Renal pelvis (tissue), 4 donors: ENCODE results near the gene PIP5K1A. TPM values are rescaled to one million over a fixed set of nuclear protein-coding genes. Genes with fewer than 3 reads are reported as not detected.

Experiments used
- DNase-seq: peaks from one replicate; pipeline ENCODE4 v3.0.0-alpha.2; 2013
- polyA plus RNA-seq, 3 donors: library from polyadenylated mRNA; unstranded; fragments of 120-200 nt; gene quantifications; one replicate each; pipeline ENCODE4 v1.2.1, GENCODE V29; 2013; ENCODE audit not compliant: insufficient read length in 3 of 3

PIP5K1A gene
- polyA plus RNA-seq, 3 donors, result 61.7 to 89.4 (median 74.3) TPM

DNA sequence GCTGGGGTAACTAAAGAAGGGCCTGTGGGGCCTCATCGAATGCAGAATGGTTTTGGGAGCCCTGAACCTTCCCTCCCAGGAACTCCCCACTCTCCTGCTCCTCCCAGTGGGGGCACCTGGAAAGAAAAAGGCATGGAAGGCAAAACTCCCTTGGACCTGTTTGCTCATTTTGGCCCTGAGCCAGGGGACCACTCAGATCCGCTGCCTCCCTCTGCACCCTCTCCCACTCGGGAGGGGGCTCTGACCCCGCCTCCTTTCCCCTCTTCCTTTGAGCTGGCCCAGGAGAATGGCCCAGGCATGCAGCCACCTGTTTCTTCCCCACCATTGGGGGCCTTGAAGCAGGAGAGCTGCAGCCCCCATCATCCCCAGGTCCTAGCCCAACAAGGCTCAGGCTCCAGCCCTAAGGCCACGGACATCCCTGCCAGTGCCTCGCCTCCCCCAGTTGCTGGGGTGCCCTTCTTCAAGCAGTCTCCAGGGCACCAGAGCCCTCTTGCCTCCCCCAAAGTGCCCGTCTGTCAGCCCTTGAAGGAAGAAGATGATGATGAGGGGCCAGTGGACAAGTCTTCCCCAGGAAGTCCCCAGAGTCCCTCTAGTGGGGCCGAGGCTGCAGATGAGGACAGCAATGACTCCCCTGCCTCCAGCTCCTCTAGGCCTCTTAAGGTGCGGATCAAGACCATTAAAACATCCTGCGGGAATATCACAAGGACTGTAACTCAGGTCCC is 88.4 kb downstream of the PIP5K1A start:
- no peak for DNase-seq

DNA sequence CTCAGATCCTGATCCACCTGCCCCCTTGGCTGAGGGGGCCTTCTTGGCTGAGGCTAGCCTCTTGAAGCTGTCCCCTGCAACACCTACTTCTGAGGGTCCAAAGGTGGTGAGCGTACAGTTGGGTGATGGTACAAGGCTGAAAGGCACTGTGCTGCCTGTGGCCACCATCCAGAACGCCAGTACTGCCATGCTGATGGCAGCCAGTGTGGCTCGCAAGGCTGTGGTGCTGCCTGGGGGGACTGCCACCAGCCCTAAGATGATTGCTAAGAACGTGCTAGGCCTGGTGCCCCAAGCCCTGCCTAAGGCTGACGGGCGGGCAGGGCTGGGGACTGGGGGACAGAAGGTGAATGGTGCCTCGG is 89.0 kb downstream of the PIP5K1A start:
- DNase-seq, result no peak

DNA sequence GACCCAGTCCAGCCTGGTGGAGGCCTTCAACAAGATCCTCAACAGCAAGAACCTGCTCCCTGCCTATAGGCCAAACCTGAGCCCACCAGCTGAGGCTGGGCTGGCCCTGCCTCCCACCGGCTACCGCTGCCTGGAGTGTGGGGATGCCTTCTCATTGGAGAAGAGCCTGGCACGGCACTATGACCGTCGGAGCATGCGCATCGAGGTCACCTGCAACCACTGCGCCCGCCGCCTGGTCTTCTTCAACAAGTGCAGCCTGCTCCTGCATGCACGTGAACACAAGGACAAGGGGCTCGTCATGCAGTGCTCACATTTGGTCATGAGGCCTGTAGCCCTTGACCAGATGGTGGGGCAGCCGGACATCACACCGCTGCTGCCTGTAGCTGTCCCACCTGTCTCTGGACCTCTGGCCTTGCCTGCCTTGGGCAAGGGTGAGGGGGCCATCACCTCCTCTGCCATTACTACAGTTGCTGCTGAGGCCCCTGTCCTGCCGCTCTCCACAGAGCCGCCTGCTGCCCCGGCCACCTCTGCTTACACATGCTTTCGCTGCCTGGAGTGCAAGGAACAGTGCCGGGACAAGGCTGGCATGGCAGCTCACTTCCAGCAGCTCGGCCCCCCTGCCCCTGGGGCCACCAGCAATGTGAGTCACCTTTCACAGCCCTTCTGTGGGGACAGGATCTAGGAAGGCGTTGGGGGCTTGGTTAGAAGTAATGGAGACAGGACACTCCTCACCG is 89.6 kb downstream of the PIP5K1A start:
- no peak for DNase-seq

DNA sequence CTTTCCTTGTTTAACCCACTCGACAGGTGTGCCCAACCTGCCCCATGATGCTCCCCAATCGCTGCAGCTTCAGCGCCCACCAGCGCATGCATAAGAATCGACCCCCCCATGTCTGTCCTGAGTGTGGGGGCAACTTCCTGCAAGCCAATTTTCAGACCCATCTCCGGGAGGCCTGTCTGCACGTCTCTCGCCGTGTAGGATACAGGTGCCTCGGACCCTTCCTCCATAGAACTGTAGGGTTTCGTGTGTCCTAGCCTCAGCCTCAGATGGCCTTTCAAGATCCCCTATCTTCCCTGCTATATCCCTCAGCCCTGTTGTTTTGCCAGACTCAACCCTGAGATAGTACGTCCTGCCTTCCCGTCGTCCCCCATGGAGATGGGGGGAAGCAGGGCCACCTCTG is 90.2 kb downstream of the PIP5K1A start:
- DNase-seq, result no peak

DNA sequence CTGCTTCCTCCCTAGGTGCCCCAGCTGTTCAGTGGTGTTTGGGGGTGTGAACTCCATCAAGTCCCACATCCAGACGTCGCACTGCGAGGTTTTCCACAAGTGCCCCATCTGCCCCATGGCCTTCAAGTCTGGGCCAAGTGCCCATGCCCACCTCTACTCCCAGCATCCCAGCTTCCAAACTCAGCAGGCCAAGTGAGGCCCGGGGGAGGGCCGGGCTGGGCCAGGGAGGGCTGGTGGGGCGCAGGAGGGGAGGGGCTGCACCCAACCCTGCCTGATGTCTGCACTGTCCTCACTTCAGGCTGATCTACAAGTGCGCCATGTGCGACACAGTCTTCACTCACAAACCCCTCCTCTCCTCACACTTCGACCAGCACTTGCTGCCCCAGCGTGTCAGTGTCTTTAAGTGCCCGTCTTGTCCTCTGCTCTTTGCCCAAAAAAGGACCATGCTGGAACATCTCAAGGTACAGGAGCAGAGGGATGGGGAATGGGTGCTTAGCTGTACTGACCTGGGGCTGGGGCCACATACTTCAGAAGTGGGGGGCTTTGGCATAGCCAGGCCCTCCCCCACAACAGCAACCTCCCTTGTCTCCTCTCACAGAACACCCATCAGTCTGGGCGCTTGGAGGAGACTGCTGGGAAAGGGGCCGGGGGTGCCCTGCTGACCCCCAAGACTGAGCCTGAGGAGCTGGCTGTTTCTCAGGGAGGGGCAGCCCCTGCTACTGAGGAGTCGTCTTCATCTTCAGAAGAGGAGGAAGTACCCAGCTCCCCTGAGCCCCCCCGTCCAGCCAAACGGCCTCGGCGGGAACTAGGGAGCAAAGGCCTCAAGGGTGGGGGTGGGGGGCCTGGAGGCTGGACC is 91.0 kb downstream of the PIP5K1A start:
- no peak for DNase-seq

DNA sequence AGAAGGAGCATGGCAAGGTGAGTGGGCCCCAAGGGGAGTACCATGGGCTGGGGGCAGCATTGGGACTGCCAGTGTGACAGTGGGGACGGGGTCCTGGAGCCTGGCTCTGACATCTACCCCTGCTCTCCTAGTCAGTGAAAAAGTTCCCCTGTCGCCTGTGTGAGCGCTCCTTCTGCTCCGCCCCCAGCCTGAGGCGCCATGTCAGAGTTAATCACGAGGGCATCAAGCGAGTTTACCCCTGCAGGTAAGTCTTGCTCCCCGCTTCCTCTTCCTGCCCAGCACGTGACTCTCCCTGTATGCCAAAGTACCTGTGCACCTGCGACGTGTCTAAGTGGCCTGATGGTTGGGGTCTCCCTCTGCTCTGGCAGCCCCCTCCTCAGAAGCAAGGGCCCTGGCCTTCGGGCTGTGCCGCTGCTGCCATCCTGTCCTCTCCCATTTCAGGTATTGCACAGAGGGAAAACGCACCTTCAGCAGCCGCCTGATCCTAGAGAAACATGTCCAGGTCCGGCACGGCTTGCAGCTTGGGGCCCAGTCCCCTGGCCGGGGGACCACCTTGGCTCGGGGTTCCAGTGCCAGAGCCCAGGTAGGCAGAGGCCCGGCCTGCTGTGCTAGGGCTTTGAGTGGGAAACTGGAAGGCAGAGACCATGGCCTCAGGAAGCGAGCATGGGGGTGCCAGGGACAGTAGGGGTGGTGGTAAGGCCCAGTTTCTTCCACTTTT is 91.8 kb downstream of the PIP5K1A start:
- no peak for DNase-seq

DNA sequence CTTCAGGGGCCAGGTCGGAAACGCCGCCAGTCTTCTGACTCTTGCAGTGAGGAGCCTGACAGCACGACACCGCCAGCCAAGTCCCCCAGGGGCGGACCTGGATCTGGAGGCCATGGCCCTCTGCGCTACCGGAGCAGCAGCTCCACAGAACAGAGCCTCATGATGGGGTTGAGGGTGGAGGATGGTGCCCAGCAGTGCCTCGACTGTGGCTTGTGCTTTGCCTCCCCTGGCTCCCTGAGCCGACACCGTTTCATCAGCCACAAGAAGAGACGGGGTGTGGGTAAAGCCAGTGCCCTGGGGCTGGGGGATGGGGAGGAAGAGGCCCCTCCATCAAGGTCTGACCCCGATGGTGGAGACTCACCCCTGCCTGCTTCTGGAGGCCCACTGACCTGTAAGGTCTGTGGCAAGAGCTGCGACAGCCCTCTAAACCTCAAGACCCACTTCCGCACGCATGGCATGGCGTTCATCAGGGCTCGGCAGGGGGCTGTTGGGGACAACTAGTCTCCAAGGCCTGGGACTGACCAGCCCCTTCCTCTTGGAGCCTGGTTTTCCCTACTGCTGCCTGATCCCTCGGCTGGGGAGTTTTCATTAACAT is 92.5 kb downstream of the PIP5K1A start:
- no peak for DNase-seq

DNA sequence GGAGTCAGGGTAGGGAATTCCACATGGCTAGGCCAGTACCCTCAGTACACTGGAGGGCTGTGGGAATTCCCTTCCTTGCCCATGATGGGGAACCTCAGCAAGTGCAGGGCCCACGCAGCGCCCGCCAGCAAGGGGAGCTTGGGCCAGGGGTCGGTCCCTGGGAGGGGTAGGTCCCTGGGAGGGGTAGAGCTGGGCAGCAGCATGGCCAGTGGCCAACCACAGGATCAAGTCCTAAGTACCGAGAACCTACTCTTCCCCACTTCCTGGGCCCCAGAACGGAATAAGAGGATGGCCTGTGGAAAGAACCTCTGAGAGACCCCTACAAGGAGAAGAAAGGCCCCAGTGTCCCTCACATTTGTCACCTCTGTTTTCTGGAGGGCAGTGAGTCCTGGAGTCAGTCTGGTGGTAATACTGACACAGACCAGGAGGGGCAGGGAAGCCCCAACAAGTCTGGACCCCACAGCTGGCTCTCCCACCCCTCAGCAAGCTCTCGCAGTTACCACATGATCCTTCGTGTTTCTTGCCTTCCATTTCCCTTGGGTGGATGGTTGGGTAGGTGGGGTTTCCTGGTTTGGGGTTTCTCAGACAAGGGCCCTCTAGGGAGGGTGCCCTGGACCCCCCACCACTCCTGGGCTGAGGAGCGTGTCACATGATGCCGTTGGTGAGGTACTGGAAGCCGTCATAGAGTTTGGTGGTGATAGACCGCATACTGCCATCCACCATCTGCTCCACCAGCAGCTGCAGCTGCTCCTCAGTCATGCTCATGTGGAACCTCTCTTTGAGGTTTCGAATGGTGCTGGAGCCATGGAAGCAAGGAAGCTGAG is 94.1 kb downstream of the PIP5K1A start:
- no peak for DNase-seq

DNA sequence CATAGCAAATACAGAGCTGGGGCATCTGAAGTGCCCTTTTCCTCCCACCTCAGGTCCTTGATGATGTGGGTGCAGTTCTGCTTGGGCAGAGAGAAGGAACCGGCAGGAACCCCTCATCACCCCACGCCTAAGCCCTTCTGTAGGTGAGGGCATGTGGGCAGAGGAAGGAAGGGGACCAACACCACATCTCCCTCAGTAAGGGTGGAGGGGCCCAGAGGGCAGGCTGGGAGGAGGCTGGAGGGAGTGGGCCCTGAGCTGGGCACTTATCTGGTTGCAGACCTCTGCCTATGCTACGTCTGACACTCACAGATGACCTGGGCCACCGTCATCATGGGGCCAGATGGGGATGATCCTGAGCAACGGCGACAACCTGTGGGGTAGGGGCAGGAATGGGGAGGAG is 94.7 kb downstream of the PIP5K1A start:
- no peak for DNase-seq

DNA sequence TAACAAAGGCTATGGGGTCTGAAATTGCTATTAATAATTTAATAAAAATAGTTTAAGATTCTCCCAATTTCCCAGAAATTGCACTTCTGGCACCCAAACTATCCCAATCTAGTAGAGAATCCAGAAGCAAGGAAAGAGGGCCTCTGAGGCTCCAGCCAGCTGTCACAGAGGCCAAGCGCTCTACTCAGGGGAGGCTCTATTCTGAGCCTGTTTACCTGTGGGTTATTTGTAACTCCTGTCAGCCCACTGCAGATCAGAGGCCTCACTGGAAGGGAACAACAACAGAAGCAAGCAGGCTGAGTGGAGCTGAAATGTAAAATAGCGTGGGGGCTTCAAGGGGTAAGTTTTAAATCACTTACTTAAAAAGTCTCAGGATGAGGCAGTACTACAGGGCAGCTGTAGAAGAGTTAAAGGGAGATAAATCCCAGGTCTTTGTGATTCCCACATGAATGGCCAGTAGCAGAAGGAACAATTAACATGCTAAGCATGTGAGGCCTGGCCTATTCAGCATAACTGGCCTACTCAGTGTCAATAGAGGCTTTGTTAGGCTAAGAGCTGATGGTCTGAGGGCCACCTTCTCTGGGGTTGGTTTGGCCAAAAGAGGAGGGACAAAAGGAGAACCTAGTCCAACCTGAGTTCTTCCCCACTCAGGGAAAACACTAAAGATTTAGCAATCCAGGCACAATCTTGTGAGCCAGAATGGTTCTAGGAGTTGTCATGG is 96.5 kb downstream of the PIP5K1A start:
- DNase-seq, result no peak

Other genes with a start within 250 kb of the PIP5K1A start
- gene CERS2, start 223.7 kb upstream of the PIP5K1A start, polyA plus RNA-seq, result 100 to 1,000 TPM; 300 to 329 (median 318) TPM
- 10 to 100 TPM; 12.8 to 23.1 (median 17.9) TPM for gene ANXA9, start 216.3 kb upstream of the PIP5K1A start, polyA plus RNA-seq
- gene MINDY1, start 191.7 kb upstream of the PIP5K1A start, polyA plus RNA-seq, result 10 to 100 TPM; 39.6 to 57.0 (median 54.9) TPM
- gene PRUNE1, start 190.1 kb upstream of the PIP5K1A start, polyA plus RNA-seq, result 10 to 100 TPM; 41.9 to 45.8 (median 43.7) TPM
- 1 to 10 TPM; 1.9 to 5.9 (median 4.6) TPM for gene BNIPL, start 162.0 kb upstream of the PIP5K1A start, polyA plus RNA-seq
- 10 to 100 TPM; 10.2 to 14.1 (median 11.8) TPM for gene C1orf56, start 150.8 kb upstream of the PIP5K1A start, polyA plus RNA-seq
- 10 to 100 TPM; 68.5 to 89.0 (median 80.4) TPM for gene CDC42SE1, start 138.9 kb upstream of the PIP5K1A start, polyA plus RNA-seq
- gene MLLT11, start 138.2 kb upstream of the PIP5K1A start, polyA plus RNA-seq, result 10 to 100 TPM; 23.9 to 24.4 (median 23.9) TPM
- 10 to 100 TPM in 2 of 3 donors, 1 to 10 TPM in 1; 9.1 to 17.5 (median 14.7) TPM for gene GABPB2, start 127.8 kb upstream of the PIP5K1A start, polyA plus RNA-seq
- gene SEMA6C, start 51.9 kb upstream of the PIP5K1A start, polyA plus RNA-seq, result 10 to 100 TPM; 27.5 to 37.6 (median 33.3) TPM
- gene TNFAIP8L2, start 41.9 kb upstream of the PIP5K1A start, polyA plus RNA-seq, result 1 to 10 TPM; 1.2 to 2.1 (median 1.3) TPM
- gene LYSMD1, start 32.6 kb upstream of the PIP5K1A start, polyA plus RNA-seq, result 10 to 100 TPM; 16.5 to 17.3 (median 16.7) TPM
- gene SCNM1, start 32.4 kb upstream of the PIP5K1A start, polyA plus RNA-seq, result 10 to 100 TPM; 41.1 to 45.6 (median 45.2) TPM
- gene TMOD4, start 22.6 kb upstream of the PIP5K1A start, polyA plus RNA-seq, result 1 to 10 TPM; 1.1 to 2.4 (median 1.5) TPM
- 10 to 100 TPM; 72.3 to 75.9 (median 73.5) TPM for gene VPS72, start 8.4 kb upstream of the PIP5K1A start, polyA plus RNA-seq
- 100 to 1,000 TPM; 166 to 188 (median 183) TPM for gene PSMD4, start 56.2 kb downstream of the PIP5K1A start, polyA plus RNA-seq
- gene ZNF687, start 83.7 kb downstream of the PIP5K1A start, polyA plus RNA-seq, result 10 to 100 TPM; 25.2 to 30.0 (median 27.5) TPM
- gene PI4KB, start 128.9 kb downstream of the PIP5K1A start, polyA plus RNA-seq, result 10 to 100 TPM; 63.5 to 72.7 (median 70.2) TPM
- gene RFX5, start 148.7 kb downstream of the PIP5K1A start, polyA plus RNA-seq, result 10 to 100 TPM; 42.7 to 47.1 (median 42.8) TPM
- gene SELENBP1, start 174.2 kb downstream of the PIP5K1A start, polyA plus RNA-seq, result 10 to 100 TPM; 49.4 to 51.2 (median 50.7) TPM
- 100 to 1,000 TPM; 248 to 283 (median 257) TPM for gene PSMB4, start 201.0 kb downstream of the PIP5K1A start, polyA plus RNA-seq